ENCODE data around the gene SIAH3.

Gene SIAH3

DNA sequence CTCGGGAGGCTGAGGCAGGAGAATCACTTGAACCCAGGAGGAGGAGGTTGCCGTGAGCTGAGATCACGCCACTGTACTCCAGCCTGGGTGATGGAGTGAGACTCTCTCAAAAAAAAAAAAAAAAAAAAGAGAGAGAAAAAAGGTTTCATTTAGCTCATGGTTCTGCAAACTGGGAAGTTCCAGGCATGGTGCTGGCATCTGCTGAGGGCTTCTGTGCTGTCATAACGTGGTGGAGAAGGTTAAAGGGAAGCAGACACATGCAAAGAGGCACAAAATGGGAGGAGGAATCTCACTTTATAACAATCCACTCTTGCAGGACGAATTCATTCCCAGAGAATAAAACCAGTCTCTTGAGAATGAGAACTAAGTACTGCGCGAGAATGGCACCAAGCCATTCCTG lies 34.9 kb upstream of the SIAH3 start:
- ATAC-seq, result no peak
- TF ChIP-seq, protein P1, sequence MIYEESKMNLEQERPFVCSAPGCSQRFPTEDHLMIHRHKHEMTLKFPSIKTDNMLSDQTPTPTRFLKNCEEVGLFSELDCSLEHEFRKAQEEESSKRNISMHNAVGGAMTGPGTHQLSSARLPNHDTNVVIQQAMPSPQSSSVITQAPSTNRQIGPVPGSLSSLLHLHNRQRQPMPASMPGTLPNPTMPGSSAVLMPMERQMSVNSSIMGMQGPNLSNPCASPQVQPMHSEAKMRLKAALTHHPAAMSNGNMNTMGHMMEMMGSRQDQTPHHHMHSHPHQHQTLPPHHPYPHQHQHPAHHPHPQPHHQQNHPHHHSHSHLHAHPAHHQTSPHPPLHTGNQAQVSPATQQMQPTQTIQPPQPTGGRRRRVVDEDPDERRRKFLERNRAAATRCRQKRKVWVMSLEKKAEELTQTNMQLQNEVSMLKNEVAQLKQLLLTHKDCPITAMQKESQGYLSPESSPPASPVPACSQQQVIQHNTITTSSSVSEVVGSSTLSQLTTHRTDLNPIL (CRISPR knock-in tag; IDR thresholded peaks at IDR 0.05; ENCODE audit: low read depth), result no peak
- TF ChIP-seq ISL1 (CRISPR knock-in tag; IDR thresholded peaks at IDR 0.05) (no peak), ZFP3 (CRISPR knock-in tag; IDR thresholded peaks at IDR 0.05) (no peak), CSDC2 (CRISPR knock-in tag; IDR thresholded peaks at IDR 0.05) (no peak), ZNF565 (CRISPR knock-in tag; conservative IDR thresholded peaks at IDR 0.05; ENCODE audit: low read depth) (no peak), ZNF8 (CRISPR knock-in tag; IDR thresholded peaks at IDR 0.05) (no peak), BACH2 (CRISPR knock-in tag; IDR thresholded peaks at IDR 0.05; ENCODE audit: borderline replicate concordance) (no peak), GLIS3 (CRISPR knock-in tag; IDR thresholded peaks at IDR 0.05) (no peak), ZFP30 (CRISPR knock-in tag; IDR thresholded peaks at IDR 0.05) (no peak), SNAI2 (CRISPR knock-in tag; IDR thresholded peaks at IDR 0.05) (no peak), ZNF70 (CRISPR knock-in tag; IDR thresholded peaks at IDR 0.05) (no peak), OSR1 (CRISPR knock-in tag; IDR thresholded peaks at IDR 0.05) (no peak), RARB (CRISPR knock-in tag; IDR thresholded peaks at IDR 0.05) (no peak), PPARA (CRISPR knock-in tag; IDR thresholded peaks at IDR 0.05; ENCODE audit: borderline replicate concordance) (no peak), TOX (CRISPR knock-in tag; IDR thresholded peaks at IDR 0.05; ENCODE audit: borderline replicate concordance) (no peak), ARNTL (CRISPR knock-in tag; IDR thresholded peaks at IDR 0.05; ENCODE audit: borderline replicate concordance, low read depth) (no peak), TCF4 (CRISPR knock-in tag; IDR thresholded peaks at IDR 0.05; ENCODE audit: borderline replicate concordance) (no peak)
- TF ChIP-seq, protein P2, sequence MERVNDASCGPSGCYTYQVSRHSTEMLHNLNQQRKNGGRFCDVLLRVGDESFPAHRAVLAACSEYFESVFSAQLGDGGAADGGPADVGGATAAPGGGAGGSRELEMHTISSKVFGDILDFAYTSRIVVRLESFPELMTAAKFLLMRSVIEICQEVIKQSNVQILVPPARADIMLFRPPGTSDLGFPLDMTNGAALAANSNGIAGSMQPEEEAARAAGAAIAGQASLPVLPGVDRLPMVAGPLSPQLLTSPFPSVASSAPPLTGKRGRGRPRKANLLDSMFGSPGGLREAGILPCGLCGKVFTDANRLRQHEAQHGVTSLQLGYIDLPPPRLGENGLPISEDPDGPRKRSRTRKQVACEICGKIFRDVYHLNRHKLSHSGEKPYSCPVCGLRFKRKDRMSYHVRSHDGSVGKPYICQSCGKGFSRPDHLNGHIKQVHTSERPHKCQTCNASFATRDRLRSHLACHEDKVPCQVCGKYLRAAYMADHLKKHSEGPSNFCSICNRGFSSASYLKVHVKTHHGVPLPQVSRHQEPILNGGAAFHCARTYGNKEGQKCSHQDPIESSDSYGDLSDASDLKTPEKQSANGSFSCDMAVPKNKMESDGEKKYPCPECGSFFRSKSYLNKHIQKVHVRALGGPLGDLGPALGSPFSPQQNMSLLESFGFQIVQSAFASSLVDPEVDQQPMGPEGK (CRISPR knock-in tag; IDR thresholded peaks at IDR 0.05; ENCODE audit: borderline replicate concordance), result no peak
- TF ChIP-seq, protein P3, sequence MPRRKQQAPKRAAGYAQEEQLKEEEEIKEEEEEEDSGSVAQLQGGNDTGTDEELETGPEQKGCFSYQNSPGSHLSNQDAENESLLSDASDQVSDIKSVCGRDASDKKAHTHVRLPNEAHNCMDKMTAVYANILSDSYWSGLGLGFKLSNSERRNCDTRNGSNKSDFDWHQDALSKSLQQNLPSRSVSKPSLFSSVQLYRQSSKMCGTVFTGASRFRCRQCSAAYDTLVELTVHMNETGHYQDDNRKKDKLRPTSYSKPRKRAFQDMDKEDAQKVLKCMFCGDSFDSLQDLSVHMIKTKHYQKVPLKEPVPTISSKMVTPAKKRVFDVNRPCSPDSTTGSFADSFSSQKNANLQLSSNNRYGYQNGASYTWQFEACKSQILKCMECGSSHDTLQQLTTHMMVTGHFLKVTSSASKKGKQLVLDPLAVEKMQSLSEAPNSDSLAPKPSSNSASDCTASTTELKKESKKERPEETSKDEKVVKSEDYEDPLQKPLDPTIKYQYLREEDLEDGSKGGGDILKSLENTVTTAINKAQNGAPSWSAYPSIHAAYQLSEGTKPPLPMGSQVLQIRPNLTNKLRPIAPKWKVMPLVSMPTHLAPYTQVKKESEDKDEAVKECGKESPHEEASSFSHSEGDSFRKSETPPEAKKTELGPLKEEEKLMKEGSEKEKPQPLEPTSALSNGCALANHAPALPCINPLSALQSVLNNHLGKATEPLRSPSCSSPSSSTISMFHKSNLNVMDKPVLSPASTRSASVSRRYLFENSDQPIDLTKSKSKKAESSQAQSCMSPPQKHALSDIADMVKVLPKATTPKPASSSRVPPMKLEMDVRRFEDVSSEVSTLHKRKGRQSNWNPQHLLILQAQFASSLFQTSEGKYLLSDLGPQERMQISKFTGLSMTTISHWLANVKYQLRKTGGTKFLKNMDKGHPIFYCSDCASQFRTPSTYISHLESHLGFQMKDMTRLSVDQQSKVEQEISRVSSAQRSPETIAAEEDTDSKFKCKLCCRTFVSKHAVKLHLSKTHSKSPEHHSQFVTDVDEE (CRISPR knock-in tag; IDR thresholded peaks at IDR 0.05), result no peak

DNA sequence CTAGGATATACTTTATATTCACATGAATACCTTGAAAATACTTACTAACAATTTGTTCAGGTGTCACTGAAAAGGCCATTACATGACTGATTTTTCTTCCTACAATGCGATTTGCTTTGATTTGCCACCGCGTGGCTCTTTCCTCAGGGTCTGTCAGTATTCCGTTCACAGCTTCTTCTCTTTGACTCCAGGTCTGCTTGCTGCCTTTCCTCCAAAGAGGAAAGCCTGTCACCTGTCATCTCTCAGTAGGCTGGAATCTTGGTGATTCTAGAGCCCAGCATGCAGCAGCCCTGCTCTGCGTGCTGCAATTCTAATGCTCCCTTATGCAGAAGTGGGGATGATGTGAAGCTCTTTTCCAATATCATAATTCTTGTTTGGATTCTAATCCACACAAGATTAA lies 33.6 kb upstream of the SIAH3 start:
- TF ChIP-seq ZFP30 (CRISPR knock-in tag; IDR thresholded peaks at IDR 0.05) (no peak), ZNF8 (CRISPR knock-in tag; IDR thresholded peaks at IDR 0.05) (no peak), ESRRG (CRISPR knock-in tag; IDR thresholded peaks at IDR 0.05) (no peak), TOX (CRISPR knock-in tag; IDR thresholded peaks at IDR 0.05; ENCODE audit: borderline replicate concordance) (no peak), RARB (CRISPR knock-in tag; IDR thresholded peaks at IDR 0.05) (no peak), SNAI2 (CRISPR knock-in tag; IDR thresholded peaks at IDR 0.05) (no peak), CSDC2 (CRISPR knock-in tag; IDR thresholded peaks at IDR 0.05) (no peak), ARNTL (CRISPR knock-in tag; IDR thresholded peaks at IDR 0.05; ENCODE audit: borderline replicate concordance, low read depth) (no peak), BACH2 (CRISPR knock-in tag; IDR thresholded peaks at IDR 0.05; ENCODE audit: borderline replicate concordance) (no peak), OSR1 (CRISPR knock-in tag; IDR thresholded peaks at IDR 0.05) (no peak), ZFP3 (CRISPR knock-in tag; IDR thresholded peaks at IDR 0.05) (no peak), ZNF70 (CRISPR knock-in tag; IDR thresholded peaks at IDR 0.05) (no peak), PPARA (CRISPR knock-in tag; IDR thresholded peaks at IDR 0.05; ENCODE audit: borderline replicate concordance) (no peak), ZNF565 (CRISPR knock-in tag; conservative IDR thresholded peaks at IDR 0.05; ENCODE audit: low read depth) (no peak), ISL1 (CRISPR knock-in tag; IDR thresholded peaks at IDR 0.05) (no peak), TCF4 (CRISPR knock-in tag; IDR thresholded peaks at IDR 0.05; ENCODE audit: borderline replicate concordance) (no peak)
- TF ChIP-seq, protein P4, sequence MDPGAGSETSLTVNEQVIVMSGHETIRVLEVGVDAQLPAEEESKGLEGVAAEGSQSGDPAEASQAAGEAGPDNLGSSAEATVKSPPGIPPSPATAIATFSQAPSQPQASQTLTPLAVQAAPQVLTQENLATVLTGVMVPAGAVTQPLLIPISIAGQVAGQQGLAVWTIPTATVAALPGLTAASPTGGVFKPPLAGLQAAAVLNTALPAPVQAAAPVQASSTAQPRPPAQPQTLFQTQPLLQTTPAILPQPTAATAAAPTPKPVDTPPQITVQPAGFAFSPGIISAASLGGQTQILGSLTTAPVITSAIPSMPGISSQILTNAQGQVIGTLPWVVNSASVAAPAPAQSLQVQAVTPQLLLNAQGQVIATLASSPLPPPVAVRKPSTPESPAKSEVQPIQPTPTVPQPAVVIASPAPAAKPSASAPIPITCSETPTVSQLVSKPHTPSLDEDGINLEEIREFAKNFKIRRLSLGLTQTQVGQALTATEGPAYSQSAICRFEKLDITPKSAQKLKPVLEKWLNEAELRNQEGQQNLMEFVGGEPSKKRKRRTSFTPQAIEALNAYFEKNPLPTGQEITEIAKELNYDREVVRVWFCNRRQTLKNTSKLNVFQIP (CRISPR knock-in tag; IDR thresholded peaks at IDR 0.05; ENCODE audit: borderline replicate concordance, low read depth), result no peak
- TF ChIP-seq, protein P1 (CRISPR knock-in tag; IDR thresholded peaks at IDR 0.05; ENCODE audit: low read depth), result no peak
- TF ChIP-seq, protein P2 (CRISPR knock-in tag; IDR thresholded peaks at IDR 0.05; ENCODE audit: borderline replicate concordance), result no peak
- TF ChIP-seq, protein P5, sequence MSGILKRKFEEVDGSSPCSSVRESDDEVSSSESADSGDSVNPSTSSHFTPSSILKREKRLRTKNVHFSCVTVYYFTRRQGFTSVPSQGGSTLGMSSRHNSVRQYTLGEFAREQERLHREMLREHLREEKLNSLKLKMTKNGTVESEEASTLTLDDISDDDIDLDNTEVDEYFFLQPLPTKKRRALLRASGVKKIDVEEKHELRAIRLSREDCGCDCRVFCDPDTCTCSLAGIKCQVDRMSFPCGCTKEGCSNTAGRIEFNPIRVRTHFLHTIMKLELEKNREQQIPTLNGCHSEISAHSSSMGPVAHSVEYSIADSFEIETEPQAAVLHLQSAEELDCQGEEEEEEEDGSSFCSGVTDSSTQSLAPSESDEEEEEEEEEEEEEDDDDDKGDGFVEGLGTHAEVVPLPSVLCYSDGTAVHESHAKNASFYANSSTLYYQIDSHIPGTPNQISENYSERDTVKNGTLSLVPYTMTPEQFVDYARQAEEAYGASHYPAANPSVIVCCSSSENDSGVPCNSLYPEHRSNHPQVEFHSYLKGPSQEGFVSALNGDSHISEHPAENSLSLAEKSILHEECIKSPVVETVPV (CRISPR knock-in tag; IDR thresholded peaks at IDR 0.05), result no peak
- no peak for ATAC-seq
